IMR-90 (cell line): ENCODE results near the gene CA12. TPM values are rescaled to one million over a fixed set of nuclear protein-coding genes. Genes with fewer than 3 reads are reported as not detected.

Source experiments
- ATAC-seq: fragments of 200-7000 bp; cut with Tn5 transposase; 2 replicates; pipeline ENCODE4 v1.9.1; 2020; ENCODE audit warnings: low read depth, mild to moderate bottlenecking, moderate library complexity
- BruUV-seq: library from RNA; stranded (reverse); fragments of 400-500 nt; replicated peaks from 2 replicates; lab custom pipeline; 2021; lab: Mats Ljungman, UMichigan
- CTCF ChIA-PET: fragments of 300-600 bp; formaldehyde crosslinking; extraction: SDS; loops from one replicate; lab custom pipeline; 2021; ENCODE audit warnings: antibody characterized with exemption; lab: Yijun Ruan, JAX
- POLR2A ChIA-PET: fragments of 300-600 bp; sonication (Branson Sonifier 250); formaldehyde crosslinking; loops from one replicate; lab custom pipeline; 2022; ENCODE audit warnings: antibody characterized with exemption; ENCODE audit not compliant: unreplicated experiment; lab: Charles Lee
- DNase-seq: peaks from one replicate; pipeline ENCODE4 v3.0.0; 2013
- H2AFZ ChIP-seq: replicated peaks from 2 replicates; pipeline ENCODE3; 2013; ENCODE audit warnings: low read length, mild to moderate bottlenecking; ENCODE audit not compliant: poor library complexity
- H2AK5ac ChIP-seq: 2 replicates; pipeline ENCODE4 v1.6.1; 2013; ENCODE audit warnings: low read depth, low read length, inconsistent platforms
- H2AK9ac ChIP-seq: replicated peaks from 2 replicates; pipeline ENCODE3; 2013; ENCODE audit warnings: mild to moderate bottlenecking, low read depth, low read length, moderate library complexity; ENCODE audit not compliant: poor library complexity
- H2BK120ac ChIP-seq: 2 replicates; pipeline ENCODE4 v1.6.1; 2013; ENCODE audit warnings: low read depth, low read length, inconsistent platforms
- H2BK15ac ChIP-seq: 3 replicates; pipeline ENCODE4 v1.6.1; 2013; ENCODE audit warnings: low read depth, low read length, inconsistent platforms
- H2BK20ac ChIP-seq: 2 replicates; pipeline ENCODE4 v1.6.1; 2013; ENCODE audit warnings: low read depth, mild to moderate bottlenecking, inconsistent platforms, low read length, moderate library complexity
- H2BK5ac ChIP-seq: 2 replicates; pipeline ENCODE4 v1.6.1; 2013; ENCODE audit warnings: mild to moderate bottlenecking, low read depth, low read length, inconsistent platforms; ENCODE audit not compliant: poor library complexity, severe bottlenecking
- H3K14ac ChIP-seq: replicated peaks from 2 replicates; pipeline ENCODE4 v1.6.1; 2013; ENCODE audit warnings: low read depth, low read length, inconsistent platforms
- H3K18ac ChIP-seq: 2 replicates; pipeline ENCODE4 v1.6.1; 2013; ENCODE audit warnings: low read depth, low read length, control low read depth
- H3K23ac ChIP-seq: 2 replicates; pipeline ENCODE4 v1.6.1; 2013; ENCODE audit warnings: low read depth, low read length, inconsistent platforms
- H3K27ac ChIP-seq: 2 replicates; pipeline ENCODE4 v1.5.1; 2013; ENCODE audit warnings: mild to moderate bottlenecking, control low read depth, low read length; ENCODE audit not compliant: insufficient read depth
- H3K27me3 ChIP-seq: 2 replicates; pipeline ENCODE4 v1.6.1; 2013; ENCODE audit warnings: low read length; ENCODE audit not compliant: control insufficient read depth, insufficient read depth
- H3K36me3 ChIP-seq: 2 replicates; pipeline ENCODE4 v1.6.1; 2013; ENCODE audit warnings: low read length, mixed read lengths; ENCODE audit not compliant: control insufficient read depth, insufficient read depth
- H3K4ac ChIP-seq: 2 replicates; pipeline ENCODE4 v1.6.1; 2013; ENCODE audit warnings: low read depth, low read length, inconsistent platforms
- H3K4me1 ChIP-seq: 2 replicates; pipeline ENCODE4 v1.6.1; 2013; ENCODE audit warnings: low read length, mixed read lengths; ENCODE audit not compliant: control insufficient read depth, insufficient read depth
- H3K4me2 ChIP-seq: 2 replicates; pipeline ENCODE4 v1.6.1; 2013; ENCODE audit warnings: low read depth, mild to moderate bottlenecking, control low read depth, low read length, moderate library complexity
- H3K4me3 ChIP-seq: 2 replicates; pipeline ENCODE4 v1.5.1; 2013; ENCODE audit warnings: low read depth, mild to moderate bottlenecking, control low read depth, low read length, moderate library complexity; ENCODE audit not compliant: insufficient read depth
- H3K56ac ChIP-seq: 2 replicates; pipeline ENCODE4 v1.6.1; 2013; ENCODE audit warnings: low read length, inconsistent platforms; ENCODE audit not compliant: insufficient read depth; ENCODE audit errors: extremely low read depth
- H3K79me1 ChIP-seq, 2 experiments: 2 replicates each; pipeline ENCODE4 v1.6.1; 2013; ENCODE audit warnings: low read length in 2 of 2, inconsistent platforms in 1 of 2, low read depth in 1 of 2
- H3K9ac ChIP-seq: 2 replicates; pipeline ENCODE4 v1.6.1; 2013; ENCODE audit warnings: low read depth, low read length, control low read depth
- H3K9me1 ChIP-seq: 2 replicates; pipeline ENCODE4 v1.6.1; 2013; ENCODE audit warnings: low read length, inconsistent platforms; ENCODE audit not compliant: insufficient read depth
- H3K9me3 ChIP-seq: 2 replicates; pipeline ENCODE4 v1.6.1; 2013; ENCODE audit warnings: low read length; ENCODE audit not compliant: control insufficient read depth, insufficient read depth
- H4K20me1 ChIP-seq: 2 replicates; pipeline ENCODE4 v1.6.1; 2013; ENCODE audit warnings: low read length, inconsistent platforms; ENCODE audit not compliant: insufficient read depth
- H4K5ac ChIP-seq: 2 replicates; pipeline ENCODE4 v1.6.1; 2013; ENCODE audit warnings: mild to moderate bottlenecking, low read depth, low read length, control low read depth
- H4K8ac ChIP-seq, 2 experiments: 2 replicates each; pipeline ENCODE4 v1.6.1; 2013; ENCODE audit warnings: low read depth in 2 of 2, low read length in 2 of 2, control low read depth in 1 of 2, inconsistent platforms in 1 of 2
- H4K91ac ChIP-seq: 2 replicates; pipeline ENCODE4 v1.6.1; 2013; ENCODE audit warnings: low read depth, low read length, inconsistent platforms; ENCODE audit not compliant: insufficient read depth
- BHLHE40 ChIP-seq: fragments of 150-350 bp; IDR thresholded peaks from 2 replicates; pipeline ENCODE4 v1.6.1; 2016; ENCODE audit warnings: mild to moderate bottlenecking, low read depth, low read length
- CEBPB ChIP-seq: IDR thresholded peaks from 2 replicates; pipeline ENCODE4 v1.6.1; 2012; ENCODE audit warnings: low read depth, low read length, improper control_type of control experiment
- CHD1 ChIP-seq: IDR thresholded peaks from 2 replicates; pipeline ENCODE4 v1.6.1; 2012; ENCODE audit warnings: low read depth, low read length, improper control_type of control experiment
- FOS ChIP-seq: fragments of 150-350 bp; IDR thresholded peaks from 2 replicates; pipeline ENCODE4 v1.6.1; 2016; ENCODE audit warnings: low read depth, low read length
- MAFK ChIP-seq: IDR thresholded peaks from 2 replicates; pipeline ENCODE4 v1.6.1; 2012; ENCODE audit warnings: low read depth, low read length, improper control_type of control experiment
- NFE2L2 ChIP-seq: fragments of 150-350 bp; IDR thresholded peaks from 2 replicates; pipeline ENCODE4 v1.6.1; 2016; ENCODE audit warnings: low read depth, mild to moderate bottlenecking, low read length
- POLR2A ChIP-seq: IDR thresholded peaks from 2 replicates; pipeline ENCODE4 v1.6.1; 2012; ENCODE audit warnings: mild to moderate bottlenecking, low read depth, low read length
- RAD21 ChIP-seq: IDR thresholded peaks from 2 replicates; pipeline ENCODE4 v1.6.1; 2012; ENCODE audit warnings: low read length, improper control_type of control experiment
- RCOR1 ChIP-seq: IDR thresholded peaks from 2 replicates; pipeline ENCODE4 v1.6.1; 2012; ENCODE audit warnings: mild to moderate bottlenecking, low read length, improper control_type of control experiment; ENCODE audit not compliant: insufficient replicate concordance
- RFX5 ChIP-seq: IDR thresholded peaks from 2 replicates; pipeline ENCODE4 v1.8.0; 2012; ENCODE audit warnings: low read depth, mild to moderate bottlenecking, low read length, moderate library complexity
- SMC3 ChIP-seq: fragments of 150-350 bp; IDR thresholded peaks from 2 replicates; pipeline ENCODE4 v1.6.1; 2016; ENCODE audit warnings: low read depth, mild to moderate bottlenecking, antibody characterized with exemption, low read length, moderate library complexity
- WGBS, 2 experiments: methylation state at CpG; one replicate each; pipeline versions ENCODE4 v1.1.5 to v1.1.7; 2013; ENCODE audit warnings: missing lambda C conversion rate in 2 of 2; ENCODE audit not compliant: insufficient read length in 1 of 2; ENCODE audit errors: extremely low coverage in 2 of 2; 5-methylcytosine and 5-hydroxymethylcytosine counted together
- dilution Hi-C: fragments of 300-500 bp; cut with HindIII; formaldehyde crosslinking; loops from one replicate; pipeline ENCODE4 v1.14.3; 2018; ENCODE audit warnings: low sequenced_read_pairs; ENCODE audit not compliant: unreplicated experiment
- in situ Hi-C: fragments of 300-500 bp; cut with MboI; formaldehyde crosslinking; loops from 3 replicates; pipeline ENCODE4 v1.14.3; 2019; ENCODE audit warnings: low sequenced_read_pairs, inconsistent platforms, mixed read lengths
- intact Hi-C: fragments of 100-400 bp; cut with micrococcal nuclease; formaldehyde crosslinking; loops from 2 replicates; pipeline ENCODE4 v1.10.0; 2022
- polyA plus RNA-seq, 3 experiments: library from polyadenylated mRNA; depleted of rRNA; stranded (reverse); fragments of >200 nt; gene quantifications; 2 replicates each; pipeline ENCODE4 v1.2.3, GENCODE V29; 2012; ENCODE audit warnings: low replicate concordance in 1 of 3
- total RNA-seq: library from RNA; depleted of rRNA; stranded (reverse); fragments of >200 nt; gene quantifications from 2 replicates; pipeline ENCODE4 v1.2.3, GENCODE V29; 2012
- TF ChIP-seq, protein P1 (sequence below): fragments of 150-350 bp; IDR thresholded peaks from 2 replicates; pipeline ENCODE4 v1.6.1; 2016; ENCODE audit warnings: low read depth, mild to moderate bottlenecking, low read length, moderate library complexity, borderline replicate concordance
- TF ChIP-seq, protein P2 (sequence below): conservative IDR thresholded peaks from 2 replicates; pipeline ENCODE4 v1.5.1; 2012; ENCODE audit warnings: mild to moderate bottlenecking, low read depth, low read length, improper control_type of control experiment
- TF ChIP-seq, protein P3 (sequence below): fragments of 150-350 bp; IDR thresholded peaks from 2 replicates; pipeline ENCODE4 v1.6.1; 2017; ENCODE audit warnings: mild to moderate bottlenecking, antibody characterized with exemption, low read length, low read depth

CA12 gene
- total and polyA plus RNA-seq, 2 of the 4 experiments (the other 2 are of a cell fraction) = 33.7 to 52.6 TPM

DNA sequence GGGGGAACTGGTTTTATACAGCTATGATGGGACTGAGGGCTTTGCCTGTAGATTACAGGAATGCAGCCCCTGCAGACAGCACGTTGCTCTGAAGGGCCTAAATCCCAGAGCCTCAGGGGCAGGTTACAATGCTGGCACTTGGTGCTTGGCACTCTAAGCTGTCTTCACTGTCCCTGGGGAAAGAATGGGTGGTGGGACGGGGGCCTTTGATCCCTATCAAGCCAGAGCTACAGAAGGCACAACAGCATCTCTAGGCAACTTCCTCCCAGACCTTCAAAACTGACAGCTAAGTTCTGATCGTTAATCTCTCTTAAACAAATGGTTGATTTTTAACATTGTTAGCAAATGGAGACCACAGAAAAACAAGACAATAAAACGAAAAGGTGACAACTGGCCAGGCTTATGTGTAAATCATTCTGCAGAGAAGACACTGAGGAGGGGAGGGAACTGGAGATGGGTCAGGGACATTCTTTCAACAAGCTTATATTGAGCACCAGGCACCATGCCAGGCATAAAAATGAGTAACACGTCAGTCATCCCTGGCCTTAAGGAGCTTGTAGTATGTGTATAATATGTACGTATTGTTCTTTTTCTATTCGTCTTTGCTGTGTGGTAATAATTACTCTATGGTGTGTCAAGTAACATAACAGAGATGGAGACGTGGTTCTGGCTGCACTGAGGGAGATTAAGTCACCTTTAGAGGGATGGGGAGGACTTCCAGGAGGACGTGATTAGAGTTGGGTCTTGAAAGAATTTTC lies 49.1 kb downstream of the CA12 start:
- Histone ChIP-seq H3K9ac (no peak overlapping the region), H2BK5ac (peak overlapping the region; percentile 0), H4K5ac (no peak overlapping the region; the same call in 1 of the 2 replicates), H3K4me3 (no peak overlapping the region), H4K8ac (0 out of 4 replicates have a peak overlapping the region, but pooled peaks of 1 of the 2 experiments have one; percentile 18), H3K23ac (no peak overlapping the region), H2BK120ac (no peak overlapping the region), H3K79me1 (no peaks in the 10 kb centered on the region), H3K27me3 (no peaks in the 10 kb centered on the region), H2AFZ (no peak overlapping the region), H3K4ac (no peak overlapping the region), H4K91ac (no peak overlapping the region), H2BK15ac (no peak overlapping the region), H2AK5ac (peak overlapping the region; percentile 44; the same call in 1 of the 2 replicates), H3K9me3 (no peaks in the 10 kb centered on the region), H3K9me1 (peaks cover 12% of the 10 kb centered on the region; the same call in 1 of the 2 replicates), H3K27ac (no peak overlapping the region), H3K4me2 (peak overlapping the region; percentile 1; the same call in 1 of the 2 replicates), H3K18ac (0 out of 2 replicates have a peak overlapping the region, but pooled peaks have one; percentile 3), H2BK20ac (0 out of 2 replicates have a peak overlapping the region, but pooled peaks have one; percentile 30), H3K56ac (no peak overlapping the region), H4K20me1 (no peaks in the 10 kb centered on the region), H3K14ac (no peak overlapping the region), H3K4me1 (peaks cover 16% of the 10 kb centered on the region), H3K36me3 (no peaks in the 10 kb centered on the region), H2AK9ac (no peak overlapping the region)
- POLR2A ChIA-PET = no interaction called here
- ATAC-seq = peak; percentile 83
- dilution Hi-C loops = no loop called here
- in situ Hi-C loops = no loop called here
- WGBS, 2 experiments = 20% methylated on average over 1 of the region's 9 CpGs; no CpG with 5 or more reads in 1 of the 2 experiments
- CTCF ChIA-PET = interaction anchor here (1.0 kb wide), 1 partner anchor 10 kb away, joined by 3 read pairs; no protein-coding TSS in a partner anchor
- no TSS peak for BruUV-seq
- intact Hi-C loops = no loop called here
- peak; percentile 96 for DNase-seq
- TF ChIP-seq CEBPB (peak; percentile 55; the same call in 1 of the 2 replicates), RAD21 (0 out of 2 replicates have a peak, but pooled peaks have one; percentile 4), RCOR1 (no peak), MAFK (no peak), POLR2A (no peak), CHD1 (no peak), NFE2L2 (no peak), FOS (peak; percentile 36; the same call in 1 of the 2 replicates), BHLHE40 (no peak), RFX5 (no peak), SMC3 (no peak)
- TF ChIP-seq, protein P1, sequence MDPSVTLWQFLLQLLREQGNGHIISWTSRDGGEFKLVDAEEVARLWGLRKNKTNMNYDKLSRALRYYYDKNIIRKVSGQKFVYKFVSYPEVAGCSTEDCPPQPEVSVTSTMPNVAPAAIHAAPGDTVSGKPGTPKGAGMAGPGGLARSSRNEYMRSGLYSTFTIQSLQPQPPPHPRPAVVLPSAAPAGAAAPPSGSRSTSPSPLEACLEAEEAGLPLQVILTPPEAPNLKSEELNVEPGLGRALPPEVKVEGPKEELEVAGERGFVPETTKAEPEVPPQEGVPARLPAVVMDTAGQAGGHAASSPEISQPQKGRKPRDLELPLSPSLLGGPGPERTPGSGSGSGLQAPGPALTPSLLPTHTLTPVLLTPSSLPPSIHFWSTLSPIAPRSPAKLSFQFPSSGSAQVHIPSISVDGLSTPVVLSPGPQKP = no peak
- TF ChIP-seq, protein P2, sequence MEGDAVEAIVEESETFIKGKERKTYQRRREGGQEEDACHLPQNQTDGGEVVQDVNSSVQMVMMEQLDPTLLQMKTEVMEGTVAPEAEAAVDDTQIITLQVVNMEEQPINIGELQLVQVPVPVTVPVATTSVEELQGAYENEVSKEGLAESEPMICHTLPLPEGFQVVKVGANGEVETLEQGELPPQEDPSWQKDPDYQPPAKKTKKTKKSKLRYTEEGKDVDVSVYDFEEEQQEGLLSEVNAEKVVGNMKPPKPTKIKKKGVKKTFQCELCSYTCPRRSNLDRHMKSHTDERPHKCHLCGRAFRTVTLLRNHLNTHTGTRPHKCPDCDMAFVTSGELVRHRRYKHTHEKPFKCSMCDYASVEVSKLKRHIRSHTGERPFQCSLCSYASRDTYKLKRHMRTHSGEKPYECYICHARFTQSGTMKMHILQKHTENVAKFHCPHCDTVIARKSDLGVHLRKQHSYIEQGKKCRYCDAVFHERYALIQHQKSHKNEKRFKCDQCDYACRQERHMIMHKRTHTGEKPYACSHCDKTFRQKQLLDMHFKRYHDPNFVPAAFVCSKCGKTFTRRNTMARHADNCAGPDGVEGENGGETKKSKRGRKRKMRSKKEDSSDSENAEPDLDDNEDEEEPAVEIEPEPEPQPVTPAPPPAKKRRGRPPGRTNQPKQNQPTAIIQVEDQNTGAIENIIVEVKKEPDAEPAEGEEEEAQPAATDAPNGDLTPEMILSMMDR = no peak
- TF ChIP-seq, protein P3, sequence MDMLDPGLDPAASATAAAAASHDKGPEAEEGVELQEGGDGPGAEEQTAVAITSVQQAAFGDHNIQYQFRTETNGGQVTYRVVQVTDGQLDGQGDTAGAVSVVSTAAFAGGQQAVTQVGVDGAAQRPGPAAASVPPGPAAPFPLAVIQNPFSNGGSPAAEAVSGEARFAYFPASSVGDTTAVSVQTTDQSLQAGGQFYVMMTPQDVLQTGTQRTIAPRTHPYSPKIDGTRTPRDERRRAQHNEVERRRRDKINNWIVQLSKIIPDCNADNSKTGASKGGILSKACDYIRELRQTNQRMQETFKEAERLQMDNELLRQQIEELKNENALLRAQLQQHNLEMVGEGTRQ = no peak
